Mesenchymal stem cell (in vitro differentiated cells and primary cell): ENCODE measurements around the gene NFIX.

Source experiments
- DNase-seq: peaks from one replicate; pipeline ENCODE4 v3.0.0-alpha.2; 2013
- H2AFZ ChIP-seq: one replicate; pipeline ENCODE4 v1.6.1; 2013; ENCODE audit warnings: low read depth, mild to moderate bottlenecking, control low read depth, inconsistent platforms, low read length, moderate library complexity
- H2AK5ac ChIP-seq: 2 replicates; pipeline ENCODE4 v1.6.1; 2013; ENCODE audit warnings: low read length, moderate library complexity, mild to moderate bottlenecking, inconsistent platforms; ENCODE audit not compliant: severe bottlenecking
- H2BK120ac ChIP-seq: one replicate; pipeline ENCODE4 v1.6.1; 2013; ENCODE audit warnings: low read depth, mild to moderate bottlenecking, inconsistent platforms, low read length, moderate library complexity
- H2BK12ac ChIP-seq, 2 experiments: one replicate each; pipeline ENCODE4 v1.6.1; 2013; ENCODE audit warnings: inconsistent platforms in 2 of 2, low read length in 2 of 2, mild to moderate bottlenecking in 2 of 2, moderate library complexity in 2 of 2, control low read depth in 1 of 2
- H2BK15ac ChIP-seq: one replicate; pipeline ENCODE4 v1.6.1; 2013; ENCODE audit warnings: mild to moderate bottlenecking, low read depth, inconsistent platforms; ENCODE audit not compliant: poor library complexity, severe bottlenecking
- H2BK5ac ChIP-seq: 2 replicates; pipeline ENCODE4 v1.6.1; 2013; ENCODE audit warnings: low read depth, mild to moderate bottlenecking, low read length, control low read depth, inconsistent platforms; ENCODE audit not compliant: poor library complexity, severe bottlenecking
- H3K14ac ChIP-seq, 2 experiments: one replicate each; pipeline ENCODE4 v1.6.1; 2013; ENCODE audit warnings: inconsistent platforms in 2 of 2, low read length in 2 of 2, control low read depth in 1 of 2, mild to moderate bottlenecking in 1 of 2, moderate library complexity in 1 of 2
- H3K18ac ChIP-seq, 2 experiments: one replicate each; pipeline ENCODE4 v1.6.1; 2013; ENCODE audit warnings: inconsistent platforms in 2 of 2, low read length in 2 of 2, control low read depth in 1 of 2, low read depth in 1 of 2, mild to moderate bottlenecking in 1 of 2
- H3K23ac ChIP-seq, 2 experiments: one replicate each; pipeline ENCODE4 v1.6.1; 2013; ENCODE audit warnings: inconsistent platforms in 2 of 2, low read length in 2 of 2, mild to moderate bottlenecking in 2 of 2, moderate library complexity in 2 of 2, control low read depth in 1 of 2
- H3K27ac ChIP-seq: 2 replicates; pipeline ENCODE4 v1.5.1; 2013; ENCODE audit warnings: mild to moderate bottlenecking, moderate library complexity, low read length, control low read depth, inconsistent platforms; ENCODE audit not compliant: poor library complexity, severe bottlenecking
- H3K27me3 ChIP-seq, 2 experiments: 2 replicates each; pipeline versions ENCODE4 v1.6.1 to v1.7.0; 2013; ENCODE audit warnings: low read length in 2 of 2, mild to moderate bottlenecking in 2 of 2, moderate library complexity in 2 of 2, control low read depth in 1 of 2, inconsistent platforms in 1 of 2; ENCODE audit not compliant: control insufficient read depth in 1 of 2, insufficient read depth in 1 of 2
- H3K36me3 ChIP-seq, 2 experiments: 2 replicates each; pipeline versions ENCODE4 v1.6.1 to v1.7.0; 2013; ENCODE audit warnings: low read length in 2 of 2, control low read depth in 1 of 2, inconsistent platforms in 1 of 2, low read depth in 1 of 2, mild to moderate bottlenecking in 1 of 2; ENCODE audit not compliant: insufficient read depth in 2 of 2, control insufficient read depth in 1 of 2
- H3K4ac ChIP-seq, 2 experiments: one replicate each; pipeline ENCODE4 v1.6.1; 2013; ENCODE audit warnings: inconsistent platforms in 2 of 2, low read length in 2 of 2, mild to moderate bottlenecking in 2 of 2, moderate library complexity in 2 of 2, control low read depth in 1 of 2, low read depth in 1 of 2
- H3K4me1 ChIP-seq: 2 replicates; pipeline ENCODE4 v1.6.1; 2013; ENCODE audit warnings: low read depth, low read length, control low read depth; ENCODE audit not compliant: control insufficient read depth, insufficient read depth
- H3K4me2 ChIP-seq: 2 replicates; pipeline ENCODE4 v1.6.1; 2013; ENCODE audit warnings: low read length, mild to moderate bottlenecking, inconsistent platforms; ENCODE audit not compliant: poor library complexity, severe bottlenecking
- H3K4me3 ChIP-seq, 2 experiments: 2 replicates each; pipeline versions ENCODE4 v1.5.1 to v1.7.0; 2013; ENCODE audit warnings: low read length in 2 of 2, mild to moderate bottlenecking in 2 of 2, control low read depth in 1 of 2, low read depth in 1 of 2; ENCODE audit not compliant: insufficient read depth in 1 of 2
- H3K79me1 ChIP-seq: replicated peaks from 2 replicates; pipeline ENCODE4 v1.6.1; 2013; ENCODE audit warnings: mild to moderate bottlenecking, control low read depth, low read length, inconsistent platforms; ENCODE audit not compliant: poor library complexity, severe bottlenecking
- H3K9ac ChIP-seq: 2 replicates; pipeline ENCODE4 v1.7.0; 2013; ENCODE audit warnings: mild to moderate bottlenecking, low read length, moderate library complexity
- H3K9me3 ChIP-seq: 2 replicates; pipeline ENCODE4 v1.7.0; 2013; ENCODE audit warnings: mild to moderate bottlenecking, low read length; ENCODE audit not compliant: control insufficient read depth
- H4K8ac ChIP-seq: one replicate; pipeline ENCODE4 v1.6.1; 2013; ENCODE audit warnings: inconsistent platforms, mild to moderate bottlenecking, low read length, moderate library complexity
- H4K91ac ChIP-seq: one replicate; pipeline ENCODE4 v1.6.1; 2013; ENCODE audit warnings: mild to moderate bottlenecking, low read length, inconsistent platforms
- WGBS: methylation state at CpG from one replicate; pipeline ENCODE4 v1.1.7; 2013; ENCODE audit warnings: mixed read lengths; 5-methylcytosine and 5-hydroxymethylcytosine counted together

NFIX gene

GRCh38 chr19:13104848-13105711, 109.8 kb downstream of the NFIX start:
- Histone ChIP-seq H3K27me3 (no peaks in the 10 kb centered on the region), H2AK5ac (no peak overlapping the region), H2BK12ac (no peak overlapping the region), H2BK120ac (no peak overlapping the region), H3K27ac (no peak overlapping the region), H3K14ac (no peak overlapping the region), H4K91ac (no peak overlapping the region), H3K79me1 (peaks cover 7% of the 10 kb centered on the region), H3K4me3 (no peak overlapping the region), H4K8ac (no peak overlapping the region), H3K9ac (no peak overlapping the region), H2AFZ (no peak overlapping the region), H3K4me1 (peaks cover 13% of the 10 kb centered on the region), H3K9me3 (no peaks in the 10 kb centered on the region), H2BK5ac (no peak overlapping the region), H2BK15ac (no peak overlapping the region), H3K36me3 (peaks cover 24 to 47% of the 10 kb centered on the region in 2 experiments), H3K4me2 (no peak overlapping the region), H3K18ac (no peak overlapping the region), H3K23ac (no peak overlapping the region), H3K4ac (no peak overlapping the region)
- 96% methylated on average over 26 of the region's 29 CpGs for WGBS
- DNase-seq = no peak

GRCh38 chr19:13109361-13110098, 114.3 kb downstream of the NFIX start:
- peak overlapping the region in 1 of 2 experiments; percentile 9 for H3K23ac ChIP-seq

GRCh38 chr19:13110099-13110610, 114.9 kb downstream of the NFIX start:
- peaks cover 53 to 61% of the 10 kb centered on the region in 2 experiments for H3K36me3 ChIP-seq
- no peak overlapping the region for H2AFZ ChIP-seq
- H4K91ac ChIP-seq = no peak overlapping the region
- no peaks in the 10 kb centered on the region for H3K9me3 ChIP-seq
- no peak overlapping the region for H3K18ac ChIP-seq
- H2BK5ac ChIP-seq = no peak overlapping the region
- H3K4me2 ChIP-seq = no peak overlapping the region
- WGBS = 96% methylated on average over 11 of the region's 15 CpGs
- H3K4me3 ChIP-seq = no peak overlapping the region
- H3K14ac ChIP-seq = no peak overlapping the region
- H3K27ac ChIP-seq = no peak overlapping the region
- H3K9ac ChIP-seq = no peak overlapping the region
- no peak overlapping the region for H2BK15ac ChIP-seq
- H3K23ac ChIP-seq = no peak overlapping the region
- no peak for DNase-seq
- H3K4me1 ChIP-seq = peaks cover 4% of the 10 kb centered on the region
- peaks cover 21% of the 10 kb centered on the region for H3K79me1 ChIP-seq
- H3K4ac ChIP-seq = no peak overlapping the region
- no peak overlapping the region for H4K8ac ChIP-seq
- no peaks in the 10 kb centered on the region for H3K27me3 ChIP-seq
- H2BK12ac ChIP-seq = no peak overlapping the region
- no peak overlapping the region for H2AK5ac ChIP-seq
- no peak overlapping the region for H2BK120ac ChIP-seq

More at GRCh38 chr19:13109361-13110098, 114.3 kb downstream of the NFIX start:
- Histone ChIP-seq H2AK5ac (no peak overlapping the region), H3K4ac (no peak overlapping the region), H2BK15ac (no peak overlapping the region), H3K4me3 (no peak overlapping the region), H2BK5ac (no peak overlapping the region), H3K27me3 (no peaks in the 10 kb centered on the region), H3K9ac (no peak overlapping the region), H3K27ac (no peak overlapping the region), H2BK12ac (no peak overlapping the region), H3K18ac (no peak overlapping the region), H3K4me2 (no peak overlapping the region), H4K91ac (no peak overlapping the region), H2AFZ (no peak overlapping the region), H4K8ac (no peak overlapping the region), H3K9me3 (no peaks in the 10 kb centered on the region), H3K36me3 (peaks cover 48 to 65% of the 10 kb centered on the region in 2 experiments), H3K79me1 (peaks cover 19% of the 10 kb centered on the region), H3K4me1 (peaks cover 2% of the 10 kb centered on the region), H3K14ac (no peak overlapping the region), H2BK120ac (no peak overlapping the region)
- DNase-seq = no peak
- WGBS = 98% methylated on average over 27 of the region's 30 CpGs

GRCh38 chr19:13112555-13112954, 117.3 kb downstream of the NFIX start:
- Histone ChIP-seq H2AK5ac (no peak overlapping the region), H4K91ac (peak overlapping the region; percentile 74), H3K27ac (no peak overlapping the region), H3K4ac (peak overlapping the region in 1 of 2 experiments; percentile 41), H3K14ac (no peak overlapping the region), H3K9ac (no peak overlapping the region), H2BK120ac (no peak overlapping the region), H3K4me3 (no peak overlapping the region), H3K23ac (no peak overlapping the region), H4K8ac (no peak overlapping the region), H3K36me3 (peaks cover 48% of the 10 kb centered on the region in 2 experiments), H3K27me3 (no peaks in the 10 kb centered on the region), H2BK5ac (no peak overlapping the region), H2BK15ac (no peak overlapping the region), H2AFZ (no peak overlapping the region), H3K79me1 (peaks cover 28% of the 10 kb centered on the region), H3K9me3 (no peaks in the 10 kb centered on the region), H3K18ac (no peak overlapping the region), H2BK12ac (no peak overlapping the region), H3K4me2 (no peak overlapping the region), H3K4me1 (peaks cover 14% of the 10 kb centered on the region)
- WGBS = 96% methylated on average over 10 of the region's 10 CpGs
- DNase-seq = no peak
